Mucosa of descending colon (tissue), 3 donors: ENCODE measurements around the gene RALGAPA2. TPM values are rescaled to one million over a fixed set of nuclear protein-coding genes. Genes with fewer than 3 reads are reported as not detected.
A peak's percentile ranks its signal among the peaks of the same experiment; 100 is the strongest.

Experiments
- ATAC-seq: fragments of 200-7000 bp; cut with Tn5 transposase; one replicate; pipeline ENCODE4 v1.9.1; 2020; ENCODE audit warnings: mild to moderate bottlenecking, moderate library complexity
- DNase-seq, 3 donors: peaks; one replicate each; pipeline ENCODE4 v3.0.0-alpha.2; 2020
- H3K36me3 ChIP-seq: fragments of 200-600 bp; one replicate; pipeline ENCODE4 v1.8.0; 2021; ENCODE audit warnings: low read depth, mild to moderate bottlenecking
- H3K4me1 ChIP-seq: fragments of 200-600 bp; one replicate; pipeline ENCODE4 v1.8.0; 2021; ENCODE audit warnings: low read depth, mild to moderate bottlenecking
- H3K4me3 ChIP-seq: fragments of 200-600 bp; one replicate; pipeline ENCODE4 v1.8.0; 2021; ENCODE audit warnings: mild to moderate bottlenecking
- H3K9me3 ChIP-seq: fragments of 200-600 bp; one replicate; pipeline ENCODE4 v1.8.0; 2021; ENCODE audit warnings: mild to moderate bottlenecking
- CTCF ChIP-seq: fragments of 200-600 bp; IDR thresholded peaks from one replicate; pipeline ENCODE4 v1.8.0; 2022; ENCODE audit warnings: antibody characterized with exemption, mild to moderate bottlenecking
- intact Hi-C, 2 donors: fragments of 100-400 bp; cut with DNase I in 1 of 2; cut with micrococcal nuclease in 1 of 2; formaldehyde crosslinking; loops; one replicate each; pipeline versions ENCODE4 v1.11.0 to v1.11.1; 2022; cut with DNase I, micrococcal nuclease
- total RNA-seq, 3 donors: library from RNA; stranded (reverse); fragmentation: NEBNext Ultra II Directional in 2 of 3; extraction: Animal tissue kit (Norgen Biotek cat#: 25700) in 2 of 3; gene quantifications; one replicate each; pipeline versions ENCODE4 v1.2.1 to v1.2.4, GENCODE V29; 2021 to 2023
- donor health status: DM: no; HTN: no; CAD: no; lungs with moderate emphysema.
- donor health status: DM: no; HTN: no; CAD: no.
- donor health status: DM: no; HTN: yes; CAD: no.

RALGAPA2 gene
- total RNA-seq, 3 donors from 2014 or later: 46.3 to 85.9 (median 66.9) TPM

GRCh38 chr20:20578838-20579237 is 133.6 kb downstream of the RALGAPA2 start:
- no peak overlapping the region for H3K4me3 ChIP-seq
- no peaks in the 10 kb centered on the region for H3K4me1 ChIP-seq
- ATAC-seq: no peak
- no peaks in the 10 kb centered on the region for H3K36me3 ChIP-seq
- TF ChIP-seq CTCF: no peak
- no peaks in the 10 kb centered on the region for H3K9me3 ChIP-seq
- DNase-seq: no peak
- intact Hi-C loops: loop anchor here in 1 of 2 donors (10.0 kb wide), 1 partner anchor 214 kb away; the partner anchor contains the start of gene INSM1

- no peak for TF ChIP-seq CTCF
- Histone ChIP-seq H3K36me3 (no peaks in the 10 kb centered on the region), H3K4me1 (no peaks in the 10 kb centered on the region), H3K9me3 (no peaks in the 10 kb centered on the region), H3K4me3 (no peak overlapping the region)
- DNase-seq (no peak), ATAC-seq (no peak)
- intact Hi-C loops: loop anchor here in 1 of 2 donors (10.0 kb wide), 1 partner anchor 209 kb away; the partner anchor contains the start of gene INSM1
These were observed 138.6 kb downstream of the RALGAPA2 start for GRCh38 chr20:20573797-20574196.

GRCh38 chr20:20571068-20571780 is 141.2 kb downstream of the RALGAPA2 start:
- no peak for TF ChIP-seq CTCF
- no peaks in the 10 kb centered on the region for H3K4me1 ChIP-seq
- ATAC-seq (no peak), DNase-seq (no peak)
- no peaks in the 10 kb centered on the region for H3K36me3 ChIP-seq
- no peak overlapping the region for H3K4me3 ChIP-seq
- intact Hi-C loops: loop anchor here in 1 of 2 donors (10.0 kb wide), 1 partner anchor 206 kb away; the partner anchor contains the start of gene INSM1
- H3K9me3 ChIP-seq: no peaks in the 10 kb centered on the region

- ATAC-seq: peak; percentile 45
- intact Hi-C loops: loop anchor here in 1 of 2 donors (5.0 kb wide), 1 partner anchor 206 kb away; no protein-coding TSS in a partner anchor
- DNase-seq: peak in 1 of 3 donors; percentile 46
- no peak overlapping the region for H3K4me3 ChIP-seq
- H3K9me3 ChIP-seq: no peaks in the 10 kb centered on the region
- no peaks in the 10 kb centered on the region for H3K36me3 ChIP-seq
- peak; percentile 35 for TF ChIP-seq CTCF
- H3K4me1 ChIP-seq: no peaks in the 10 kb centered on the region
These were observed 143.7 kb downstream of the RALGAPA2 start for GRCh38 chr20:20568604-20569205.

- no peak overlapping the region for H3K4me3 ChIP-seq
- no peak for ATAC-seq
- H3K9me3 ChIP-seq: no peaks in the 10 kb centered on the region
- intact Hi-C loops: loop anchor here in 1 of 2 donors (5.0 kb wide), 1 partner anchor 205 kb away; no protein-coding TSS in a partner anchor
- DNase-seq: no peak
- no peaks in the 10 kb centered on the region for H3K36me3 ChIP-seq
- no peak for TF ChIP-seq CTCF
- no peaks in the 10 kb centered on the region for H3K4me1 ChIP-seq
These were observed 144.7 kb downstream of the RALGAPA2 start for GRCh38 chr20:20567712-20568111.
